Endothelial cell of umbilical vein (primary cell): ENCODE data around the gene DLGAP4. TPM values are rescaled to one million over a fixed set of nuclear protein-coding genes. Genes with fewer than 3 reads are reported as not detected.

Source experiments
- BruUV-seq: library from RNA; stranded (reverse); fragments of 400-500 nt; replicated peaks from 2 replicates; lab custom pipeline; 2021; lab: Mats Ljungman, UMichigan
- CTCF ChIA-PET: fragments of 300-600, 350-600 bp; sonication (Branson Sonifier 250); formaldehyde crosslinking; loops from one replicate; lab custom pipeline; 2021; ENCODE audit warnings: antibody characterized with exemption, inconsistent platforms; lab: Charles Lee
- POLR2A ChIA-PET: fragments of 300-600, 350-600 bp; sonication (Branson Sonifier 250); formaldehyde crosslinking; loops from one replicate; lab custom pipeline; 2021; ENCODE audit warnings: antibody characterized with exemption, inconsistent platforms; lab: Charles Lee
- DNase-seq: peaks from one replicate; pipeline ENCODE4 v3.0.0-alpha.2; 2011; ENCODE audit warnings: low read depth, low spot score
- FAIRE-seq: peaks from 2 replicates; lab custom pipeline; 2011; peaks lifted over from hg19 to GRCh38; lab: Jason Lieb, UNC
- H2AFZ ChIP-seq: 2 replicates; pipeline ENCODE4 v1.6.0; 2012; ENCODE audit warnings: low read depth, low read length, control low read depth, inconsistent platforms
- H3K27ac ChIP-seq: 2 replicates; pipeline ENCODE4 v1.5.1; 2011; ENCODE audit warnings: low read depth, mild to moderate bottlenecking, control low read depth, low read length, moderate library complexity; ENCODE audit not compliant: insufficient read depth
- H3K27me3 ChIP-seq, 2 experiments: 2 replicates each; pipeline versions ENCODE4 v1.6.0 to v1.6.1; 2011; ENCODE audit warnings: low read length in 2 of 2, mixed read lengths in 1 of 2; ENCODE audit not compliant: control insufficient read depth in 2 of 2, insufficient read depth in 2 of 2
- H3K36me3 ChIP-seq, 2 experiments: 2 replicates in 1 of 2; 3 replicates in 1 of 2; pipeline ENCODE4 v1.5.1; 2011; ENCODE audit warnings: low read length in 2 of 2, mild to moderate bottlenecking in 1 of 2, moderate library complexity in 1 of 2; ENCODE audit not compliant: control insufficient read depth in 2 of 2, insufficient read depth in 2 of 2; ENCODE audit errors: extremely low read depth in 1 of 2
- H3K4me1 ChIP-seq: 3 replicates; pipeline ENCODE4 v1.5.1; 2011; ENCODE audit warnings: mild to moderate bottlenecking, low read length; ENCODE audit not compliant: control insufficient read depth, insufficient read depth; ENCODE audit errors: extremely low read depth
- H3K4me2 ChIP-seq: 2 replicates; pipeline ENCODE4 v1.6.1; 2011; ENCODE audit warnings: low read length, control low read depth, mixed read lengths; ENCODE audit not compliant: insufficient read depth
- H3K4me3 ChIP-seq, 3 experiments: fragments of 200-600 bp in 1 of 3; sonication (generic), shearing (Covaris generic) in 1 of 3; replicated peaks in 1 of 3; 2 replicates each; pipeline ENCODE4 v1.5.1; 2011 to 2016; ENCODE audit warnings: control low read depth in 3 of 3, low read length in 3 of 3, mild to moderate bottlenecking in 2 of 3, inconsistent platforms in 1 of 3, low read depth in 1 of 3, moderate library complexity in 1 of 3; ENCODE audit not compliant: insufficient read depth in 1 of 3
- H3K79me2 ChIP-seq: 2 replicates; pipeline ENCODE4 v1.6.0; 2012; ENCODE audit warnings: low read length, inconsistent platforms; ENCODE audit not compliant: control insufficient read depth, insufficient read depth
- H3K9ac ChIP-seq: replicated peaks from 2 replicates; pipeline ENCODE3; 2011; ENCODE audit warnings: low read length, control low read depth; ENCODE audit not compliant: insufficient read depth; ENCODE audit errors: extremely low read depth
- H3K9me1 ChIP-seq: replicated peaks from 3 replicates; pipeline ENCODE4 v1.6.0; 2011; ENCODE audit warnings: mild to moderate bottlenecking, low read length; ENCODE audit not compliant: control insufficient read depth, insufficient read depth; ENCODE audit errors: extremely low read depth
- H3K9me3 ChIP-seq: replicated peaks from 2 replicates; pipeline ENCODE4 v1.5.1; 2012; ENCODE audit warnings: low read length, inconsistent platforms; ENCODE audit not compliant: control insufficient read depth, insufficient read depth
- H4K20me1 ChIP-seq: replicated peaks from 2 replicates; pipeline ENCODE3; 2011; ENCODE audit warnings: mild to moderate bottlenecking, low read length; ENCODE audit not compliant: control insufficient read depth, insufficient read depth; ENCODE audit errors: extremely low read depth
- CTCF ChIP-seq, 2 donors: IDR thresholded peaks; 1 replicate in 1 of 2; 2 replicates in 1 of 2; pipeline ENCODE4 v1.5.1; 2011; ENCODE audit warnings: low read length in 2 of 2, mild to moderate bottlenecking in 2 of 2, moderate library complexity in 2 of 2, control low read depth in 1 of 2, inconsistent platforms in 1 of 2, low read depth in 1 of 2; ENCODE audit not compliant: insufficient read depth in 1 of 2; ENCODE audit errors: extremely low read depth in 1 of 2
- EZH2 ChIP-seq: IDR thresholded peaks from 2 replicates; pipeline ENCODE4 v1.6.1; 2012; ENCODE audit warnings: borderline replicate concordance, low read depth, mild to moderate bottlenecking, moderate library complexity, low read length, inconsistent platforms; ENCODE audit not compliant: severe bottlenecking
- FOS ChIP-seq: IDR thresholded peaks from 2 replicates; pipeline ENCODE4 v1.6.1; 2011; ENCODE audit warnings: mild to moderate bottlenecking, low read length, moderate library complexity, borderline replicate concordance; ENCODE audit not compliant: insufficient read depth
- GATA2 ChIP-seq: IDR thresholded peaks from 2 replicates; pipeline ENCODE4 v1.7.0; 2011; ENCODE audit warnings: low read depth, mild to moderate bottlenecking, moderate library complexity, mixed read lengths, low read length; ENCODE audit not compliant: insufficient read length, insufficient read depth
- JUN ChIP-seq: IDR thresholded peaks from 2 replicates; pipeline ENCODE4 v1.6.1; 2011; ENCODE audit warnings: borderline replicate concordance, low read depth; ENCODE audit not compliant: insufficient read length, insufficient read depth
- MAX ChIP-seq: IDR thresholded peaks from 2 replicates; pipeline ENCODE4 v1.6.1; 2011; ENCODE audit not compliant: insufficient read depth, insufficient read length
- MYC ChIP-seq: IDR thresholded peaks from one replicate; pipeline ENCODE4 v1.6.1; 2011; ENCODE audit warnings: mild to moderate bottlenecking, low read depth, low read length
- POLR2A ChIP-seq: IDR thresholded peaks from 2 replicates; pipeline ENCODE4 v1.6.1; 2012; ENCODE audit warnings: low read depth, mild to moderate bottlenecking, control low read depth, low read length
- POLR2AphosphoS5 ChIP-seq: IDR thresholded peaks from 2 replicates; pipeline ENCODE4 v1.6.1; 2012; ENCODE audit warnings: low read depth, mild to moderate bottlenecking, control low read depth, low read length, moderate library complexity; ENCODE audit not compliant: insufficient read depth
- dilution Hi-C: fragments of 300-500 bp; cut with MboI; formaldehyde crosslinking; loops from one replicate; pipeline ENCODE4 v1.15.0; 2019; ENCODE audit warnings: low sequenced_read_pairs; ENCODE audit not compliant: extremely low pct_ligation_motif_present
- intact Hi-C: fragments of 100-400 bp; cut with micrococcal nuclease; formaldehyde crosslinking; loops from one replicate; pipeline ENCODE4 v1.10.0; 2022
- polyA plus RNA-seq, 4 experiments: library from polyadenylated mRNA; depleted of rRNA in 3 of 4; stranded (reverse) in 3 of 4; unstranded in 1 of 4; fragments of >200 nt; gene quantifications; 2 replicates each; pipeline versions ENCODE4 v1.2.1 to v1.2.3, GENCODE V29; 2011 to 2012; ENCODE audit warnings: missing spikeins in 1 of 4
- total RNA-seq: library from RNA; stranded (reverse); gene quantifications from 2 replicates; pipeline ENCODE4 v1.2.3, GENCODE V29; 2021

DLGAP4 gene
- total and polyA plus RNA-seq, 2 donors (not counting 3 experiments of a cell fraction or from before 2014, with no cell fraction given), result 57.5 to 125 TPM

- no peak overlapping the region for H2AFZ ChIP-seq
- ChIA-PET CTCF (interaction anchor here (1.1 to 6.6 kb wide), 7 partner anchors 41 to 284 kb away, joined by 4 to 203 read pairs (median 13); no protein-coding TSS in a partner anchor), POLR2A (no interaction called here)
- H4K20me1 ChIP-seq, result no peaks in the 10 kb centered on the region
- H3K4me1 ChIP-seq, result no peaks in the 10 kb centered on the region
- H3K36me3 ChIP-seq, result no peaks in the 10 kb centered on the region
- no peak for FAIRE-seq
- intact Hi-C loops, result no loop called here
- H3K4me3 ChIP-seq, result no peak overlapping the region
- TF ChIP-seq JUN, result no peak
- no peak for TF ChIP-seq POLR2AphosphoS5
- no peak for TF ChIP-seq MAX
- no peak for TF ChIP-seq GATA2
- no peak for TF ChIP-seq POLR2A
- TF ChIP-seq CTCF (IDR thresholded peaks at IDR 0.05; ENCODE audit: extremely low read depth in 1 of 2, insufficient read depth in 1 of 2, low read depth in 1 of 2, low read length in 2 of 2), result no peak
- TF ChIP-seq EZH2, result no peak
- no peak for TF ChIP-seq MYC
- no peak for TF ChIP-seq FOS
- no peak overlapping the region for H3K9ac ChIP-seq
- no peaks in the 10 kb centered on the region for H3K27me3 ChIP-seq
- H3K9me1 ChIP-seq, result no peaks in the 10 kb centered on the region
- DNase-seq, result no peak
- H3K79me2 ChIP-seq, result no peaks in the 10 kb centered on the region
- no TSS peak for BruUV-seq
- dilution Hi-C loops, result no loop called here
- no peak overlapping the region for H3K4me2 ChIP-seq
- H3K9me3 ChIP-seq, result no peaks in the 10 kb centered on the region
- no peak overlapping the region for H3K27ac ChIP-seq
These were observed 134.4 kb downstream of the DLGAP4 start for GRCh38 chr20:36440370-36441026.
